ENCODE measurements around the gene MYL10. TPM values are rescaled to one million over a fixed set of nuclear protein-coding genes. Genes with fewer than 3 reads are reported as not detected.

MYL10 gene
- total RNA-seq, 1 donor from 2014 or later = not detected

- H3K36me3 Mint-ChIP-seq (ENCODE audit: unreplicated experiment) = no peaks in the 10 kb centered on the region
- DNase-seq (ENCODE audit: extremely low spot score, unreplicated experiment) = no peak
- H3K9me3 Mint-ChIP-seq (ENCODE audit: unreplicated experiment) = peaks cover 4% of the 10 kb centered on the region
- no peak overlapping the region for H3K4me3 Mint-ChIP-seq (ENCODE audit: unreplicated experiment)
- TF ChIP-seq, protein P1, sequence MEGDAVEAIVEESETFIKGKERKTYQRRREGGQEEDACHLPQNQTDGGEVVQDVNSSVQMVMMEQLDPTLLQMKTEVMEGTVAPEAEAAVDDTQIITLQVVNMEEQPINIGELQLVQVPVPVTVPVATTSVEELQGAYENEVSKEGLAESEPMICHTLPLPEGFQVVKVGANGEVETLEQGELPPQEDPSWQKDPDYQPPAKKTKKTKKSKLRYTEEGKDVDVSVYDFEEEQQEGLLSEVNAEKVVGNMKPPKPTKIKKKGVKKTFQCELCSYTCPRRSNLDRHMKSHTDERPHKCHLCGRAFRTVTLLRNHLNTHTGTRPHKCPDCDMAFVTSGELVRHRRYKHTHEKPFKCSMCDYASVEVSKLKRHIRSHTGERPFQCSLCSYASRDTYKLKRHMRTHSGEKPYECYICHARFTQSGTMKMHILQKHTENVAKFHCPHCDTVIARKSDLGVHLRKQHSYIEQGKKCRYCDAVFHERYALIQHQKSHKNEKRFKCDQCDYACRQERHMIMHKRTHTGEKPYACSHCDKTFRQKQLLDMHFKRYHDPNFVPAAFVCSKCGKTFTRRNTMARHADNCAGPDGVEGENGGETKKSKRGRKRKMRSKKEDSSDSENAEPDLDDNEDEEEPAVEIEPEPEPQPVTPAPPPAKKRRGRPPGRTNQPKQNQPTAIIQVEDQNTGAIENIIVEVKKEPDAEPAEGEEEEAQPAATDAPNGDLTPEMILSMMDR (IDR thresholded peaks at IDR 0.05) = no peak
- H3K4me1 Mint-ChIP-seq (ENCODE audit: unreplicated experiment) = peaks cover 15% of the 10 kb centered on the region
- H3K27me3 Mint-ChIP-seq (ENCODE audit: unreplicated experiment) = peaks cover 12% of the 10 kb centered on the region
- no peak overlapping the region for H3K27ac Mint-ChIP-seq (ENCODE audit: unreplicated experiment)
Measured at GRCh38 chr7:101598422-101598985, 30.6 kb downstream of the MYL10 start.

- Mint-ChIP-seq H3K4me1 (ENCODE audit: unreplicated experiment) (peaks cover 15% of the 10 kb centered on the region), H3K27ac (ENCODE audit: unreplicated experiment) (no peak overlapping the region)
- DNase-seq (ENCODE audit: extremely low spot score, unreplicated experiment) = no peak
Measured at GRCh38 chr7:101597941-101598340, 31.2 kb downstream of the MYL10 start.

GRCh38 chr7:101596898-101597297 lies 32.2 kb downstream of the MYL10 start:
- TF ChIP-seq, protein P1 (IDR thresholded peaks at IDR 0.05) = no peak
- Mint-ChIP-seq H3K36me3 (ENCODE audit: unreplicated experiment) (no peaks in the 10 kb centered on the region), H3K27ac (ENCODE audit: unreplicated experiment) (no peak overlapping the region), H3K27me3 (ENCODE audit: unreplicated experiment) (peaks cover 12% of the 10 kb centered on the region), H3K4me1 (ENCODE audit: unreplicated experiment) (peaks cover 8% of the 10 kb centered on the region), H3K9me3 (ENCODE audit: unreplicated experiment) (peaks cover 4% of the 10 kb centered on the region), H3K4me3 (ENCODE audit: unreplicated experiment) (no peak overlapping the region)
- no peak for DNase-seq (ENCODE audit: extremely low spot score, unreplicated experiment)

More at GRCh38 chr7:101597941-101598340, 31.2 kb downstream of the MYL10 start:
- Mint-ChIP-seq H3K36me3 (ENCODE audit: unreplicated experiment) (no peaks in the 10 kb centered on the region), H3K27me3 (ENCODE audit: unreplicated experiment) (peaks cover 12% of the 10 kb centered on the region), H3K9me3 (ENCODE audit: unreplicated experiment) (peaks cover 4% of the 10 kb centered on the region), H3K4me3 (ENCODE audit: unreplicated experiment) (no peak overlapping the region)
- TF ChIP-seq, protein P1 (IDR thresholded peaks at IDR 0.05) = no peak

DNA sequence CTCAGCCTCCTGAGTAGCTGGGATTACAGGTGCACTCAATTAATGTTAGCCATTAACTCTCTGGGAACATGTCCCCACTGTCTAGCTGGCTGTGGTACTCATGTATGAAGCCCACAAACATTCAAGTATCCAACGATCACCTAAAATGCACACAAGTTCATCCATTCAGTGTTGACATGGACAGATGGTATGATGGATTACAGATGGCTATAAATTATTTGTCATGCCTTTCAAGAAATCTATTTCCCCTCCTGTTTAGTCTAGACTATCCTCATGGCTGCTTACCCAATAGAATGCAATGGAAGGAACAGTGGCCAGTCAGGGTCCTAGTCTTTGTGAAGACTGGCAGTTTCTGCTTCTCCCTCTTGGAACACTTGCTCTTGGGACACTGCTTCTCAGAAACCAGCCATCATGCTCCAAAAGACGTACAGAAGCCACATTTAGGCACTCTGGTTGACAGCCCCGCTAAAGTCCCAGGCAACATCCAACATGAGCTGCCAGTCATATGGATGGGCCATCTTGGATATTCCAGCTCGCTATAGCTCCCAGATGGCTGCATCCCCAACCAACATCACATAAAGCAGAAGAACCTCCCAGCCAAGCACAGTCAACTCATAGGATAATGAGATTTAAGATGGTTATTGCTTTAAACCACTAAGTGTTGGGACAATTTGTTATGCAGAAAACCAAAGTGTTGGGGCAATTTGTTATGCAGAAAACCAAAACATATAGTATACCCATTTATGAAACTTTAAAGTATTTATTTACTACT lies 33.1 kb downstream of the MYL10 start:
- peaks cover 12% of the 10 kb centered on the region for H3K27me3 Mint-ChIP-seq (ENCODE audit: unreplicated experiment)
- H3K36me3 Mint-ChIP-seq (ENCODE audit: unreplicated experiment) = no peaks in the 10 kb centered on the region
- DNase-seq (ENCODE audit: extremely low spot score, unreplicated experiment) = no peak
- peaks cover 8% of the 10 kb centered on the region for H3K4me1 Mint-ChIP-seq (ENCODE audit: unreplicated experiment)
- TF ChIP-seq, protein P1 (IDR thresholded peaks at IDR 0.05) = no peak
- peaks cover 4% of the 10 kb centered on the region for H3K9me3 Mint-ChIP-seq (ENCODE audit: unreplicated experiment)
- H3K4me3 Mint-ChIP-seq (ENCODE audit: unreplicated experiment) = no peak overlapping the region
- no peak overlapping the region for H3K27ac Mint-ChIP-seq (ENCODE audit: unreplicated experiment)

DNA sequence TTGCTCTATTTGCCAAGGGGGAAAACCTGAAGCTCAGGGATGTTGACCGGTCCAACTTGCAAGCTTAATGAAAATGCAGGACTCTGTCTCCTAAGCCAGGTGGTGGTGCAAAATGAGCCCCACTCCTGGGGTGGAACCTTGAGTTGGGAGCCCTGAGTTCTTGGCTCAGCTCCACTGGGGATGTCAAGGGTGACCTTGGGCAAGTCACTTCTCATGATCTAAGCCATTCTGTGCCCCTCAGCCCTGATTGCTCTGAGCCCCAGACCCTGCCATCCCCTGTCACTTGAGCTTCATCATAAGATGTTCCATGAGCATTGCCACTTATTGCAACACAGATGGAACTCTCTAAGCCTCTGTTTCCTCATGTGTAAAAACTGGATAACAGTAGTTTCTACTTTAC lies 33.9 kb downstream of the MYL10 start:
- H3K27ac Mint-ChIP-seq (ENCODE audit: unreplicated experiment) = no peak overlapping the region
- DNase-seq (ENCODE audit: extremely low spot score, unreplicated experiment) = no peak

More for the DNA sequence above, 33.9 kb downstream of the MYL10 start:
- peaks cover 12% of the 10 kb centered on the region for H3K27me3 Mint-ChIP-seq (ENCODE audit: unreplicated experiment)
- H3K4me1 Mint-ChIP-seq (ENCODE audit: unreplicated experiment) = peaks cover 8% of the 10 kb centered on the region
- no peaks in the 10 kb centered on the region for H3K36me3 Mint-ChIP-seq (ENCODE audit: unreplicated experiment)
- H3K4me3 Mint-ChIP-seq (ENCODE audit: unreplicated experiment) = no peak overlapping the region
- TF ChIP-seq, protein P1 (IDR thresholded peaks at IDR 0.05) = no peak
- H3K9me3 Mint-ChIP-seq (ENCODE audit: unreplicated experiment) = peaks cover 4% of the 10 kb centered on the region
